ENCODE measurements around the gene PIEZO2. TPM values are rescaled to one million over a fixed set of nuclear protein-coding genes. Genes with fewer than 3 reads are reported as not detected.

The PIEZO2 gene
- total RNA-seq, 4 donors from 2014 or later: 2.1 to 7.4 (median 2.5) TPM; not detected in 1

DNA sequence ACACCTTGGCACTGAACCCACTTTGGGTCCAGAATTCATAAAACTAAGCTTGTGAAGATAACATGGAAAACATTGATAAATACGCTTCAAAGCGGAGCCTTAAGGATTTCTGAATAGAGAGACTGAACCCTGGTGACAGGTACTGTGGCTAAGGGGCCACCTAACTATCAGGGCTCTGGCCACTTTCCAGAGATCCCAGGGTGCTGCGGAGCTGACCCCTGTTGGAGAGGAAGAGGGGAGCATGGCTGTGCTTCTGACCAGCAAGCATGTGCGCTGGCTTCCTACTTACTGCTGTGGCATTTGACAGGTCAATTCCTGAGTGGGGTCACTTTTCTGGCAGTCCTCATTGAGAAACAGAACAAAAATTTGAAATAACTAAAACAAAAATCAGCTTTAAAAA, 395.2 kb downstream of the PIEZO2 start:
- WGBS, 2 donors: 82 to 86% methylated on average over 4 of the region's 4 CpGs

DNA sequence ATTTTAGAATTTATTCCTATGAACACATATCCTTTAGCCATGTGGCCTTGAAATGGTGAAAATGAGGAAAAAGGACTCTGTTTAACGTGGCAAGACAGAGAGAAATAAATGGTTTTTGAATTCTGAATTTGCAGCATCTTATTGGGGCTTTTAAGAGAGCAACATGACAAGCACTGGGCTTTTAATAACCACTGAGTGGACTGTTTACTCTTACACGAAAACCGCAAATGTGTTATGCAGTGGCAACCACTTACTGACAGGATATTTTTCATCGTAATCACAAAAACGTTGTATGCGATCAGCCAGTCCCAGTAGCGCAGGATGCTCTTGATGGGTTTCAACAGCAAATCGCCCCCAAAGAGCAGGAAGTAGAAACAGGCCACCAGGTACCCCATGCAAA, 397.0 kb downstream of the PIEZO2 start:
- intact Hi-C loops (cut with DNase I): loop anchor here (10.0 kb wide), 1 partner anchor 58 kb away; no protein-coding TSS in a partner anchor
- Histone ChIP-seq H3K27ac (no peak overlapping the region), H3K4me3 (no peak overlapping the region), H3K36me3 (peaks cover 0 to 11% (median 0%) of the 10 kb centered on the region in 3 donors), H3K4me1 (no peaks in the 10 kb centered on the region), H3K9me3 (no peaks in the 10 kb centered on the region), H3K27me3 (no peaks in the 10 kb centered on the region)
- TF ChIP-seq POLR2A (IDR thresholded peaks at IDR 0.05): no peak
- TF ChIP-seq, protein P1, sequence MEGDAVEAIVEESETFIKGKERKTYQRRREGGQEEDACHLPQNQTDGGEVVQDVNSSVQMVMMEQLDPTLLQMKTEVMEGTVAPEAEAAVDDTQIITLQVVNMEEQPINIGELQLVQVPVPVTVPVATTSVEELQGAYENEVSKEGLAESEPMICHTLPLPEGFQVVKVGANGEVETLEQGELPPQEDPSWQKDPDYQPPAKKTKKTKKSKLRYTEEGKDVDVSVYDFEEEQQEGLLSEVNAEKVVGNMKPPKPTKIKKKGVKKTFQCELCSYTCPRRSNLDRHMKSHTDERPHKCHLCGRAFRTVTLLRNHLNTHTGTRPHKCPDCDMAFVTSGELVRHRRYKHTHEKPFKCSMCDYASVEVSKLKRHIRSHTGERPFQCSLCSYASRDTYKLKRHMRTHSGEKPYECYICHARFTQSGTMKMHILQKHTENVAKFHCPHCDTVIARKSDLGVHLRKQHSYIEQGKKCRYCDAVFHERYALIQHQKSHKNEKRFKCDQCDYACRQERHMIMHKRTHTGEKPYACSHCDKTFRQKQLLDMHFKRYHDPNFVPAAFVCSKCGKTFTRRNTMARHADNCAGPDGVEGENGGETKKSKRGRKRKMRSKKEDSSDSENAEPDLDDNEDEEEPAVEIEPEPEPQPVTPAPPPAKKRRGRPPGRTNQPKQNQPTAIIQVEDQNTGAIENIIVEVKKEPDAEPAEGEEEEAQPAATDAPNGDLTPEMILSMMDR (IDR thresholded peaks at IDR 0.05): no peak
- DNase-seq: no peak
- WGBS, 2 donors: 73 to 81% methylated on average over 8 of the region's 8 CpGs

More for the DNA sequence above, 395.2 kb downstream of the PIEZO2 start:
- Histone ChIP-seq H3K36me3 (peaks cover 0 to 14% (median 0%) of the 10 kb centered on the region in 3 donors), H3K27ac (no peak overlapping the region), H3K4me1 (no peaks in the 10 kb centered on the region), H3K27me3 (no peaks in the 10 kb centered on the region), H3K4me3 (no peak overlapping the region), H3K9me3 (no peaks in the 10 kb centered on the region)
- TF ChIP-seq, protein P1 (IDR thresholded peaks at IDR 0.05): no peak
- no peak for TF ChIP-seq POLR2A (IDR thresholded peaks at IDR 0.05)
- DNase-seq: no peak
- intact Hi-C loops (cut with DNase I): loop anchor here (10.0 kb wide), 1 partner anchor 59 kb away; no protein-coding TSS in a partner anchor

DNA sequence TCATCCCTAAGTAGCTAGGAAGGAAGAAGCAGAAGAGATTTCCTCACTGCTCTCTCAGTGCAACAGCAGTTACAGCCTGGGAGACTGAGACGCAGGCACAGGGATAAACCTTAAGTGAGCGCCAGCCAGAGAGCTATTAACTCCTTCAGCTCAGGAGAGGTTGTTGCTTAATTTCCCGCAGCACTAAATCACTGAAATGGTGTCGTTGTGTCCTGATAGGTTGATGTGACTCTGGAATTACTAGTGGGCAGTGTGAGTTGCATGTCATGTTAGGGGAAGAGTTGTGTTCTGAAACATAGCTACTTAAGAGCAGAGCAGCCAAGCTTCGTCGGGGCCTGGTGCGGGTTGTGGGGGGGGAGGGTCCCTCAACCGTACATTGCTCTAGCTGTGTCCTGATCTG, 397.7 kb downstream of the PIEZO2 start:
- DNase-seq: no peak
- H3K36me3 ChIP-seq: peaks cover 0 to 6% (median 0%) of the 10 kb centered on the region in 3 donors
- H3K9me3 ChIP-seq: no peaks in the 10 kb centered on the region
- TF ChIP-seq, protein P1 (IDR thresholded peaks at IDR 0.05): no peak
- no peak for TF ChIP-seq POLR2A (IDR thresholded peaks at IDR 0.05)
- no peaks in the 10 kb centered on the region for H3K4me1 ChIP-seq
- 79 to 87% methylated on average over 8 of the region's 8 CpGs for WGBS, 2 donors
- no peaks in the 10 kb centered on the region for H3K27me3 ChIP-seq
- H3K27ac ChIP-seq: no peak overlapping the region
- intact Hi-C loops (cut with DNase I): loop anchor here (10.0 kb wide), 1 partner anchor 57 kb away; no protein-coding TSS in a partner anchor
- H3K4me3 ChIP-seq: no peak overlapping the region

DNA sequence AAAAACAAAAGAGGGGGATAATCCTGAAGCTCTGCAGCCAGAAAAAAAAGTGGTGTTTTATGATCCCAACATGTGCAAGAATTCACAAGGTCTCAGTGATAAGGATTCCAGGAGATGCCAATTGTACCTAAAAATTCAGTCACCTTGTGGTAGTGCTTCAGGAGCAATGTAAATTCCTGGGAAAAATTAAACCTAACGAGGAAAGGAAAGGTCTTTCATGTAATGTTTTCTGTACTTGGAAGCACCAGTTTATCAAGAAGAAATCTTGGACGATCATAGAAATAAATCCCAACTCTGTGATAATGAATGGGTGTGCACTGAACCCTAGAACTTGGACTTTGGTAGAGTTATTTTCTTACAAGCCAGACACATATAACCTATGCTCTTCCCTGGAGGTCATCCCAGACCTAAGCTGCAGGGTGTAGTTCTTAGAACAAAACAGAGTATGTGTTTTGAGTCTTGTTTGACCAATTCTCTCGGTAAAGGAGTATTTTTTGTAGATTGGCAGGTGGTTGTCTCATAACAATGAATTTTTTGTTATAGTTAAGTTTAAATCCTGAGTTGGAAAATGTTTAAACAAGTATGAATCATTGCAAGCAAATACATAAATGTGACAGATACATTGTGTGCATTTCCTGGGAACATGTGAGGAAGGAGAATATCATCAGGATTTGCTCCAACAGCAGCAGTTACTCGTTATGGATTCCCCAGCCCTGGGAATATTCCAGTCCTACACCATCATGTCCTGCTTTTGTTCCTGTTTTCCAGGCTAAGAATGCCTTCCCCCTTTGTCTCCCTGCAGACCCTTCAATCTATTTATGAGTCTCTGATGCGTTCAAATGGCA, 399.0 kb downstream of the PIEZO2 start:
- Histone ChIP-seq H3K36me3 (no peaks in the 10 kb centered on the region), H3K9me3 (no peaks in the 10 kb centered on the region), H3K4me3 (no peak overlapping the region), H3K4me1 (no peaks in the 10 kb centered on the region), H3K27me3 (no peaks in the 10 kb centered on the region), H3K27ac (no peak overlapping the region)
- no peak for DNase-seq
- intact Hi-C loops (cut with DNase I): loop anchor here (10.0 kb wide), 1 partner anchor 56 kb away; no protein-coding TSS in a partner anchor
- whole genome bisulfite sequencing, 2 donors: 39 to 47% methylated on average over 5 of the region's 5 CpGs
- TF ChIP-seq, protein P1 (IDR thresholded peaks at IDR 0.05): no peak
- TF ChIP-seq POLR2A (IDR thresholded peaks at IDR 0.05): no peak

DNA sequence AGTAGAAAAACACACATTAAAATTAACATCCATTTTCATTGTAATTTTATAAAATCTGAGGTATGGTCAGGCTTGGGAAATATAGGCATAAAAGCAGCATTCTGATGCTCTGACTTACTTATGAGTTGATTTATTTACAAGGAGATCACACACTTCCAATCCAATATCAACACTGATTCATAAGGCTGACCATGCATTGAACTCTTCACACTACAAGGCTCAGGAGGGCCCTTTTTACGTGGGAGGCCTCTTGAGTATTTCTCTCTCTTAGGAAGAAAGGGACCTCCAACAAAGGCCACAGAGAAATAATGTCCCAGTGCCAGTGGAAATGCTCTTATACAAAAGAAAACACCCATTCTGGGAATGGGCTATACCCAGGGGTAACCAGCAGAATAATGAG, 400.7 kb downstream of the PIEZO2 start:
- DNase-seq: no peak
- TF ChIP-seq, protein P1 (IDR thresholded peaks at IDR 0.05): no peak
- TF ChIP-seq POLR2A (IDR thresholded peaks at IDR 0.05): no peak
- intact Hi-C loops (cut with DNase I): no loop called here
- H3K27ac ChIP-seq: no peak overlapping the region
- H3K27me3 ChIP-seq: no peaks in the 10 kb centered on the region
- H3K4me1 ChIP-seq: no peaks in the 10 kb centered on the region
- no peaks in the 10 kb centered on the region for H3K36me3 ChIP-seq
- WGBS, 2 donors: 40 to 100% methylated on average over 1 of the region's 1 CpG
- H3K9me3 ChIP-seq: no peaks in the 10 kb centered on the region
- H3K4me3 ChIP-seq: no peak overlapping the region

Measured in esophagus squamous epithelium (tissue), 5 donors.